HepG2 (cell line): ENCODE data around the gene SRCAP. TPM values are rescaled to one million over a fixed set of nuclear protein-coding genes. Genes with fewer than 3 reads are reported as not detected.

Experiments
- ATF1 ChIP-seq: IDR thresholded peaks from 2 replicates; pipeline ENCODE4 v1.6.1; 2016; ENCODE audit warnings: mild to moderate bottlenecking, control low read depth
- EED ChIP-seq: sonication (generic); formaldehyde crosslinking; IDR thresholded peaks from 2 replicates; pipeline ENCODE4 v1.5.0; 2020; ENCODE audit warnings: mild to moderate bottlenecking, missing genetic modification reagents
- JARID2 ChIP-seq: sonication (generic); formaldehyde crosslinking; IDR thresholded peaks from 2 replicates; pipeline ENCODE4 v1.8.1; 2023; ENCODE audit warnings: missing genetic modification reagents, inconsistent platforms; ENCODE audit not compliant: insufficient replicate concordance
- KLF15 ChIP-seq: sonication (generic); formaldehyde crosslinking; IDR thresholded peaks from 2 replicates; pipeline ENCODE4 v1.8.1; 2023; ENCODE audit warnings: borderline replicate concordance, mild to moderate bottlenecking, inconsistent platforms, missing genetic modification reagents, mixed read lengths
- MATR3 ChIP-seq: sonication (generic); formaldehyde crosslinking; IDR thresholded peaks from 2 replicates; pipeline ENCODE4 v1.4.0; 2020; ENCODE audit warnings: missing genetic modification reagents
- MBD4 ChIP-seq: IDR thresholded peaks from 2 replicates; pipeline ENCODE4 v1.6.1; 2012; ENCODE audit warnings: low read length, inconsistent platforms, borderline replicate concordance
- TGIF2 ChIP-seq: IDR thresholded peaks from 2 replicates; pipeline ENCODE4 v1.6.1; 2016; ENCODE audit warnings: control low read depth, missing compliant biosample characterization
- ZFP36L1 ChIP-seq: sonication (generic); formaldehyde crosslinking; IDR thresholded peaks from 2 replicates; pipeline ENCODE4 v1.8.0; 2022; ENCODE audit warnings: mild to moderate bottlenecking, missing genetic modification reagents, moderate library complexity
- ZNF30 ChIP-seq: sonication (generic); formaldehyde crosslinking; IDR thresholded peaks from 2 replicates; pipeline ENCODE4 v1.5.0; 2020; ENCODE audit warnings: mild to moderate bottlenecking, missing genetic modification reagents
- ZNF484 ChIP-seq: sonication (generic); formaldehyde crosslinking; IDR thresholded peaks from 2 replicates; pipeline ENCODE4 v1.5.1; 2020; ENCODE audit warnings: mild to moderate bottlenecking, low read depth, missing genetic modification reagents, borderline replicate concordance
- ZNF737 ChIP-seq: sonication (generic); formaldehyde crosslinking; IDR thresholded peaks from 2 replicates; pipeline ENCODE4 v1.5.0; 2020; ENCODE audit warnings: missing genetic modification reagents, mild to moderate bottlenecking, borderline replicate concordance
- ZNF746 ChIP-seq: sonication (generic); formaldehyde crosslinking; IDR thresholded peaks from 2 replicates; pipeline ENCODE4 v1.8.0; 2022; ENCODE audit warnings: mild to moderate bottlenecking, missing genetic modification reagents
- polyA plus RNA-seq, 8 experiments: library from polyadenylated mRNA; depleted of rRNA in 3 of 8; stranded (reverse) in 7 of 8; unstranded in 1 of 8; fragments of >200 nt; fragmentation: Illumina TruSeq in 4 of 8; extraction: Trizol in 4 of 8; gene quantifications; 2 replicates each; pipeline versions ENCODE4 v1.2.1 to v1.2.3, GENCODE V29; 2011 to 2016; ENCODE audit warnings: low read depth in 4 of 8, missing spikeins in 1 of 8, mixed read lengths in 1 of 8; ENCODE audit not compliant: insufficient read depth in 1 of 8
- total RNA-seq, 5 experiments: library from RNA; depleted of rRNA; stranded (reverse); fragments of >200 nt; fragmentation: Illumina TruSeq; extraction: Trizol; gene quantifications; 2 replicates each; pipeline ENCODE4 v1.2.3, GENCODE V29; 2016; ENCODE audit warnings: low read depth in 1 of 5
- TF ChIP-seq, protein P1 (sequence below): sonication (generic); formaldehyde crosslinking; IDR thresholded peaks from 2 replicates; pipeline ENCODE4 v1.5.0; 2020; ENCODE audit warnings: missing genetic modification reagents
- TF ChIP-seq, protein P2 (sequence below): sonication (generic); formaldehyde crosslinking; IDR thresholded peaks from 2 replicates; pipeline ENCODE4 v1.4.0; 2020; ENCODE audit warnings: missing genetic modification reagents
- TF ChIP-seq, protein P3 (sequence below): sonication (generic); formaldehyde crosslinking; IDR thresholded peaks from 2 replicates; pipeline ENCODE4 v1.4.0; 2020; ENCODE audit warnings: missing genetic modification reagents, borderline replicate concordance
- TF ChIP-seq, protein P4 (sequence below): IDR thresholded peaks from 2 replicates; pipeline ENCODE4 v1.6.1; 2016; ENCODE audit warnings: mild to moderate bottlenecking
- TF ChIP-seq, protein P5 (sequence below): conservative IDR thresholded peaks from 2 replicates; pipeline ENCODE4 v1.6.1; 2018; ENCODE audit warnings: missing genetic modification reagents
- TF ChIP-seq, protein P6 (sequence below): sonication (generic); formaldehyde crosslinking; IDR thresholded peaks from 2 replicates; pipeline ENCODE4 v1.4.0; 2020; ENCODE audit warnings: mild to moderate bottlenecking, low read depth, missing genetic modification reagents

The SRCAP gene
- total and polyA plus RNA-seq, 2 of the 13 experiments (the other 11 are each of a cell fraction or from before 2014, with no cell fraction given) = 4.9 to 9.0 TPM

DNA sequence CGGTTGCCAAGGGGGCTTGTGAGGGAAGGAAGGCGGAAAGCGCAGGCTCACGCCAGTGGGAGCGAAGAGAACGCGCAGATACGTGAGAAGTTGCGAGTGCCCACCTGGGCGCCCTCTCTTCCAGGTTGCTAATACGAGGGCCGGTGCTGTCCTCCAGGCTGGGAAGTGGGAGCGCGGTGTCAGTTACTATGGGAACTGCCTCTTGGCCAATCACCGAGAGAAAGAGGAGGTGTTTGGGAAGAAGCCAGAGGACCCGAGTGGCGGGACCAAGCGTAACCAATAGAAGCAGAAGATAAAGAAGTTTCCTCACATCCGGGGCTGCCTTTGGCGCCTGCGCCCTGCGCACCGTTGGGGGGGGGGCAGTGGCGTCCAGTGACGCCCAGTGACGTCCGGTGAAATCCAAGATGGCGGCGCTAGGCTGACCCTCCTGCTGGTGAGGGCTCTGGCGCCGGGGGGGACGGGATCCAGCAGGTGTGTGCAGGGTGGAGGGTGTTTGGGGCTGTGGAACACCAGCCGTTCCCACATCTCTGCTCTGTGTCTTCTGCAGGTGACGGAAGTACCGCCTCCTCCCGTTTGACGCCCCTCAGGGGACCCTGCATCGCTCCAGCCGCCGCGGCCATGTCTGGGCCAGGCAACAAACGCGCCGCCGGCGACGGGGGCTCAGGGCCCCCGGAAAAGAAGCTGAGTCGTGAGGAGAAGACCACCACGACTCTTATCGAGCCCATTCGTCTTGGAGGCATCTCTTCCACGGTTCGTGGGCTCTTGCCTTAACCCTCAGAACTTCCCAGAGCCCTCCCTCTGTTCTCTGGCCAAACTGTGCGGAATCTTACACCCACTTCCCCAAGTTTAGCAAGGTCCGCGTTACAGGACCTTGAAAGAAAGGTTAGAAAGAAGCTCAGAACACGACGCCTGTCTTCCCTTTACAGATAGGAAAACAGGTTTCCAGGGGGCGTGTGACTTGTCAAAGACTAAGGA, 63.2 kb downstream of the SRCAP start, which contains the start of the genes CFAP119 and RNF40 (continued):
- TF ChIP-seq TGIF2 (CRISPR knock-in tag) (peak; percentile 87; the same call in 1 of the 2 replicates), ZNF484 (0 out of 2 replicates have a peak, but pooled peaks have one; percentile 14), JARID2 (CRISPR knock-in tag) (peak; percentile 7), ATF1 (CRISPR knock-in tag) (peak; percentile 91), MATR3 (CRISPR knock-in tag) (0 out of 2 replicates have a peak, but pooled peaks have one; percentile 14), EED (CRISPR knock-in tag) (peak; percentile 71; the same call in 1 of the 2 replicates), KLF15 (CRISPR knock-in tag) (0 out of 2 replicates have a peak, but pooled peaks have one; percentile 28), ZFP36L1 (CRISPR knock-in tag) (no peak), MBD4 (no peak), ZNF737 (CRISPR knock-in tag) (no peak; the same call in 1 of the 2 replicates), ZNF30 (CRISPR knock-in tag) (peak; percentile 52; the same call in 1 of the 2 replicates), ZNF746 (peak; percentile 75; the same call in 1 of the 2 replicates)
- TF ChIP-seq, protein P1, sequence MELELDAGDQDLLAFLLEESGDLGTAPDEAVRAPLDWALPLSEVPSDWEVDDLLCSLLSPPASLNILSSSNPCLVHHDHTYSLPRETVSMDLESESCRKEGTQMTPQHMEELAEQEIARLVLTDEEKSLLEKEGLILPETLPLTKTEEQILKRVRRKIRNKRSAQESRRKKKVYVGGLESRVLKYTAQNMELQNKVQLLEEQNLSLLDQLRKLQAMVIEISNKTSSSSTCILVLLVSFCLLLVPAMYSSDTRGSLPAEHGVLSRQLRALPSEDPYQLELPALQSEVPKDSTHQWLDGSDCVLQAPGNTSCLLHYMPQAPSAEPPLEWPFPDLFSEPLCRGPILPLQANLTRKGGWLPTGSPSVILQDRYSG (CRISPR knock-in tag) = 0 out of 2 replicates have a peak, but pooled peaks have one; percentile 47
- TF ChIP-seq, protein P2, sequence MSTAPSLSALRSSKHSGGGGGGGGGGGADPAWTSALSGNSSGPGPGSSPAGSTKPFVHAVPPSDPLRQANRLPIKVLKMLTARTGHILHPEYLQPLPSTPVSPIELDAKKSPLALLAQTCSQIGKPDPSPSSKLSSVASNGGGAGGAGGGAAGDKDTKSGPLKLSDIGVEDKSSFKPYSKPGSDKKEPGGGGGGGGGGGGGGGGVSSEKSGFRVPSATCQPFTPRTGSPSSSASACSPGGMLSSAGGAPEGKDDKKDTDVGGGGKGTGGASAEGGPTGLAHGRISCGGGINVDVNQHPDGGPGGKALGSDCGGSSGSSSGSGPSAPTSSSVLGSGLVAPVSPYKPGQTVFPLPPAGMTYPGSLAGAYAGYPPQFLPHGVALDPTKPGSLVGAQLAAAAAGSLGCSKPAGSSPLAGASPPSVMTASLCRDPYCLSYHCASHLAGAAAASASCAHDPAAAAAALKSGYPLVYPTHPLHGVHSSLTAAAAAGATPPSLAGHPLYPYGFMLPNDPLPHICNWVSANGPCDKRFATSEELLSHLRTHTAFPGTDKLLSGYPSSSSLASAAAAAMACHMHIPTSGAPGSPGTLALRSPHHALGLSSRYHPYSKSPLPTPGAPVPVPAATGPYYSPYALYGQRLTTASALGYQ (CRISPR knock-in tag) = no peak
- TF ChIP-seq, protein P3, sequence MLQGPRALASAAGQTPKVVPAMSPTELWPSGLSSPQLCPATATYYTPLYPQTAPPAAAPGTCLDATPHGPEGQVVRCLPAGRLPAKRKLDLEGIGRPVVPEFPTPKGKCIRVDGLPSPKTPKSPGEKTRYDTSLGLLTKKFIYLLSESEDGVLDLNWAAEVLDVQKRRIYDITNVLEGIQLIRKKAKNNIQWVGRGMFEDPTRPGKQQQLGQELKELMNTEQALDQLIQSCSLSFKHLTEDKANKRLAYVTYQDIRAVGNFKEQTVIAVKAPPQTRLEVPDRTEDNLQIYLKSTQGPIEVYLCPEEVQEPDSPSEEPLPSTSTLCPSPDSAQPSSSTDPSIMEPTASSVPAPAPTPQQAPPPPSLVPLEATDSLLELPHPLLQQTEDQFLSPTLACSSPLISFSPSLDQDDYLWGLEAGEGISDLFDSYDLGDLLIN = no peak
- TF ChIP-seq, protein P4, sequence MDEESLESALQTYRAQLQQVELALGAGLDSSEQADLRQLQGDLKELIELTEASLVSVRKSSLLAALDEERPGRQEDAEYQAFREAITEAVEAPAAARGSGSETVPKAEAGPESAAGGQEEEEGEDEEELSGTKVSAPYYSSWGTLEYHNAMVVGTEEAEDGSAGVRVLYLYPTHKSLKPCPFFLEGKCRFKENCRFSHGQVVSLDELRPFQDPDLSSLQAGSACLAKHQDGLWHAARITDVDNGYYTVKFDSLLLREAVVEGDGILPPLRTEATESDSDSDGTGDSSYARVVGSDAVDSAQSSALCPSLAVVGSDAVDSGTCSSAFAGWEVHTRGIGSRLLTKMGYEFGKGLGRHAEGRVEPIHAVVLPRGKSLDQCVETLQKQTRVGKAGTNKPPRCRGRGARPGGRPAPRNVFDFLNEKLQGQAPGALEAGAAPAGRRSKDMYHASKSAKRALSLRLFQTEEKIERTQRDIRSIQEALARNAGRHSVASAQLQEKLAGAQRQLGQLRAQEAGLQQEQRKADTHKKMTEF = peak; percentile 84
- TF ChIP-seq, protein P5, sequence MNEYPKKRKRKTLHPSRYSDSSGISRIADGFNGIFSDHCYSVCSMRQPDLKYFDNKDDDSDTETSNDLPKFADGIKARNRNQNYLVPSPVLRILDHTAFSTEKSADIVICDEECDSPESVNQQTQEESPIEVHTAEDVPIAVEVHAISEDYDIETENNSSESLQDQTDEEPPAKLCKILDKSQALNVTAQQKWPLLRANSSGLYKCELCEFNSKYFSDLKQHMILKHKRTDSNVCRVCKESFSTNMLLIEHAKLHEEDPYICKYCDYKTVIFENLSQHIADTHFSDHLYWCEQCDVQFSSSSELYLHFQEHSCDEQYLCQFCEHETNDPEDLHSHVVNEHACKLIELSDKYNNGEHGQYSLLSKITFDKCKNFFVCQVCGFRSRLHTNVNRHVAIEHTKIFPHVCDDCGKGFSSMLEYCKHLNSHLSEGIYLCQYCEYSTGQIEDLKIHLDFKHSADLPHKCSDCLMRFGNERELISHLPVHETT (CRISPR knock-in tag) = no peak
- TF ChIP-seq, protein P6, sequence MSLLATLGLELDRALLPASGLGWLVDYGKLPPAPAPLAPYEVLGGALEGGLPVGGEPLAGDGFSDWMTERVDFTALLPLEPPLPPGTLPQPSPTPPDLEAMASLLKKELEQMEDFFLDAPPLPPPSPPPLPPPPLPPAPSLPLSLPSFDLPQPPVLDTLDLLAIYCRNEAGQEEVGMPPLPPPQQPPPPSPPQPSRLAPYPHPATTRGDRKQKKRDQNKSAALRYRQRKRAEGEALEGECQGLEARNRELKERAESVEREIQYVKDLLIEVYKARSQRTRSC (CRISPR knock-in tag) = peak; percentile 21; the same call in 1 of the 2 replicates
